Cardiac muscle cell (in vitro differentiated cells and primary cell): ENCODE measurements around the gene EVC2. TPM values are rescaled to one million over a fixed set of nuclear protein-coding genes. Genes with fewer than 3 reads are reported as not detected.
A peak's percentile ranks its signal among the peaks of the same experiment; 100 is the strongest.

Source experiments
- DNase-seq, 2 donors: peaks; one replicate each; pipeline versions ENCODE4 v3.0.0 to v3.0.0-alpha.2; 2010 to 2017; ENCODE audit warnings: low read depth in 1 of 2, low spot score in 1 of 2
- H3K27ac ChIP-seq: fragments of 200-600 bp; sonication (generic); 2 replicates; pipeline ENCODE4 v1.5.1; 2016
- H3K27me3 ChIP-seq: fragments of 200-600 bp; sonication (generic); 2 replicates; pipeline ENCODE4 v1.6.0; 2016; ENCODE audit warnings: control low read depth
- H3K36me3 ChIP-seq: fragments of 200-600 bp; sonication (generic); 2 replicates; pipeline ENCODE4 v1.5.1; 2016; ENCODE audit warnings: control low read depth
- H3K4me1 ChIP-seq: fragments of 200-600 bp; sonication (generic); 2 replicates; pipeline ENCODE4 v1.8.1; 2017; ENCODE audit warnings: low read depth, mild to moderate bottlenecking, mixed run types
- H3K4me3 ChIP-seq: fragments of 200-600 bp; sonication (generic); 2 replicates; pipeline ENCODE4 v1.5.1; 2016; ENCODE audit warnings: mild to moderate bottlenecking
- H3K9me3 ChIP-seq: fragments of 200-600 bp; sonication (generic); 2 replicates; pipeline ENCODE4 v1.5.1; 2017; ENCODE audit warnings: low read depth, mild to moderate bottlenecking, control low read depth
- CTCF ChIP-seq: IDR thresholded peaks from 2 replicates; pipeline ENCODE4 v1.5.1; 2012; ENCODE audit warnings: low read depth, mild to moderate bottlenecking, low read length
- polyA plus RNA-seq: library from polyadenylated mRNA; unstranded; fragments of >200 nt; fragmentation: Nextera tagmentation; extraction: Ambion mirVana; gene quantifications from 2 replicates; pipeline ENCODE4 v1.2.1, GENCODE V29; 2016
- total RNA-seq: library from RNA; depleted of rRNA; stranded (reverse); fragments of >200 nt; gene quantifications from 2 replicates; pipeline ENCODE4 v1.2.3, GENCODE V29; 2016

Gene EVC2
- total and polyA plus RNA-seq, 2 experiments from 2014 or later: 2.0 to 3.1 TPM

GRCh38 chr4:5706486-5707290, 1.7 kb downstream of the EVC2 start:
- TF ChIP-seq CTCF: no peak
- no peaks in the 10 kb centered on the region for H3K27me3 ChIP-seq
- H3K4me3 ChIP-seq: no peak overlapping the region
- H3K36me3 ChIP-seq: no peaks in the 10 kb centered on the region
- no peak for DNase-seq
- H3K9me3 ChIP-seq: no peaks in the 10 kb centered on the region
- H3K27ac ChIP-seq: no peak overlapping the region
- H3K4me1 ChIP-seq: no peaks in the 10 kb centered on the region

- no peak overlapping the region for H3K4me3 ChIP-seq
- no peaks in the 10 kb centered on the region for H3K9me3 ChIP-seq
- DNase-seq: peak; percentile 58 to 69
- no peaks in the 10 kb centered on the region for H3K36me3 ChIP-seq
- H3K27me3 ChIP-seq: no peaks in the 10 kb centered on the region
- no peak overlapping the region for H3K27ac ChIP-seq
- H3K4me1 ChIP-seq: no peaks in the 10 kb centered on the region
- TF ChIP-seq CTCF: no peak
Measured at GRCh38 chr4:5705647-5706320, 2.6 kb downstream of the EVC2 start.

GRCh38 chr4:5704276-5704675, 4.1 kb downstream of the EVC2 start:
- Histone ChIP-seq H3K4me3 (no peak overlapping the region), H3K36me3 (no peaks in the 10 kb centered on the region), H3K27ac (no peak overlapping the region), H3K9me3 (no peaks in the 10 kb centered on the region), H3K27me3 (no peaks in the 10 kb centered on the region), H3K4me1 (no peaks in the 10 kb centered on the region)
- TF ChIP-seq CTCF: no peak
- no peak for DNase-seq

- H3K4me1 ChIP-seq: no peaks in the 10 kb centered on the region
- no peaks in the 10 kb centered on the region for H3K36me3 ChIP-seq
- no peaks in the 10 kb centered on the region for H3K27me3 ChIP-seq
- H3K4me3 ChIP-seq: no peak overlapping the region
- no peaks in the 10 kb centered on the region for H3K9me3 ChIP-seq
- no peak overlapping the region for H3K27ac ChIP-seq
- no peak for TF ChIP-seq CTCF
- DNase-seq: no peak
Measured at GRCh38 chr4:5703831-5704230, 4.5 kb downstream of the EVC2 start.

- Histone ChIP-seq H3K4me3 (no peak overlapping the region), H3K4me1 (no peaks in the 10 kb centered on the region), H3K27ac (no peak overlapping the region), H3K36me3 (no peaks in the 10 kb centered on the region), H3K27me3 (no peaks in the 10 kb centered on the region), H3K9me3 (no peaks in the 10 kb centered on the region)
- TF ChIP-seq CTCF: no peak
- no peak for DNase-seq
Measured at GRCh38 chr4:5701971-5702370, 6.4 kb downstream of the EVC2 start.
